ENCODE results near the gene NRSN2. TPM values are rescaled to one million over a fixed set of nuclear protein-coding genes. Genes with fewer than 3 reads are reported as not detected.

NRSN2 gene, protein sequence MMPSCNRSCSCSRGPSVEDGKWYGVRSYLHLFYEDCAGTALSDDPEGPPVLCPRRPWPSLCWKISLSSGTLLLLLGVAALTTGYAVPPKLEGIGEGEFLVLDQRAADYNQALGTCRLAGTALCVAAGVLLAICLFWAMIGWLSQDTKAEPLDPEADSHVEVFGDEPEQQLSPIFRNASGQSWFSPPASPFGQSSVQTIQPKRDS
- total RNA-seq: 10 to 100 TPM; 13.6 to 30.8 (median 25.6) TPM

GRCh38 chr20:346640-347316 is at the start of gene NRSN2:
NRSN2 (plus strand) TSS chr20:347111; CDS start chr20:349644, 2,533 bp downstream.
- Histone ChIP-seq H3K27me3 (no peaks in the 10 kb centered on the region), H3K27ac (peak within 1 kb of the TSS; percentile 88 to 95 (median 92)), H3K9me3 (no peaks in the 10 kb centered on the region), H3K4me3 (peak within 1 kb of the TSS; percentile 68 to 95 (median 85)), H3K36me3 (peaks cover 0 to 5% (median 2%) of the 10 kb centered on the region in 4 donors), H3K4me1 (peaks cover 18 to 35% (median 23%) of the 10 kb centered on the region in 4 donors)
- TF ChIP-seq CTCF (IDR thresholded peaks at IDR 0.05): no peak
- no peak for TF ChIP-seq EP300 (IDR thresholded peaks at IDR 0.05)
- peak in 2 of 4 donors; percentile 42 to 50 for TF ChIP-seq POLR2A (IDR thresholded peaks at IDR 0.05)
- peak; percentile 23 to 61 for TF ChIP-seq POLR2AphosphoS5 (IDR thresholded peaks at IDR 0.05)
- peak; percentile 78 to 83 for ATAC-seq (ENCODE audit: low FRiP score in 2 of 2)
- WGBS, 2 donors: 2 to 10% methylated on average over 29 to 32 of the region's 50 CpGs
- DNase-seq: peak; percentile 73 to 93

GRCh38 chr20:297925-298775 is 48.8 kb upstream of the NRSN2 start:
- Histone ChIP-seq H3K36me3 (no peaks in the 10 kb centered on the region), H3K4me3 (peak overlapping the region; percentile 79 to 92 (median 86)), H3K4me1 (peaks cover 34 to 48% (median 36%) of the 10 kb centered on the region in 4 donors), H3K9me3 (no peaks in the 10 kb centered on the region), H3K27ac (peak overlapping the region; percentile 94 to 100 (median 99)), H3K27me3 (no peaks in the 10 kb centered on the region)
- ATAC-seq (ENCODE audit: low FRiP score in 2 of 2): peak; percentile 77
- WGBS, 2 donors: 0% methylated on average over 17 to 46 of the region's 75 CpGs
- DNase-seq: peak; percentile 88 to 90
- no peak for TF ChIP-seq CTCF (IDR thresholded peaks at IDR 0.05)
- peak in 3 of 4 donors; percentile 18 to 71 (median 59) for TF ChIP-seq POLR2A (IDR thresholded peaks at IDR 0.05)
- TF ChIP-seq POLR2AphosphoS5 (IDR thresholded peaks at IDR 0.05): peak; percentile 77 to 79

- 3 to 8% methylated on average over 15 of the region's 15 CpGs for WGBS, 2 donors
Observed at GRCh38 chr20:298776-299391, 48.0 kb upstream of the NRSN2 start.

More at GRCh38 chr20:298776-299391, 48.0 kb upstream of the NRSN2 start:
- Histone ChIP-seq H3K36me3 (no peaks in the 10 kb centered on the region), H3K27ac (peak overlapping the region; percentile 94 to 100 (median 99)), H3K4me1 (peaks cover 34 to 48% (median 36%) of the 10 kb centered on the region in 4 donors), H3K27me3 (no peaks in the 10 kb centered on the region), H3K9me3 (no peaks in the 10 kb centered on the region), H3K4me3 (peak overlapping the region; percentile 79 to 92 (median 86))
- ATAC-seq (ENCODE audit: low FRiP score in 2 of 2): no peak
- TF ChIP-seq CTCF (IDR thresholded peaks at IDR 0.05): no peak
- TF ChIP-seq EP300 (IDR thresholded peaks at IDR 0.05): no peak
- no peak for TF ChIP-seq POLR2AphosphoS5 (IDR thresholded peaks at IDR 0.05)
- TF ChIP-seq POLR2A (IDR thresholded peaks at IDR 0.05): no peak
- DNase-seq: no peak
